Loucy (cell line): ENCODE results near the gene ITPRID2.
A peak's percentile ranks its signal among the peaks of the same experiment; 100 is the strongest.

ENCODE experiments used
- H2AFZ ChIP-seq: fragments of 200-600 bp; sonication (generic); 2 replicates; pipeline ENCODE4 v1.6.0; 2016; ENCODE audit warnings: antibody characterized with exemption, mild to moderate bottlenecking, low read length, moderate library complexity
- H3F3A ChIP-seq: fragments of 200-600 bp; 2 replicates; pipeline ENCODE4 v1.6.0; 2016; ENCODE audit warnings: antibody characterized with exemption, low read depth, mild to moderate bottlenecking
- H3K27me3 ChIP-seq: fragments of 200-600 bp; sonication (generic); 2 replicates; pipeline ENCODE4 v1.6.1; 2014; ENCODE audit warnings: low read length, mild to moderate bottlenecking; ENCODE audit not compliant: insufficient read depth, poor library complexity, severe bottlenecking
- H3K36me3 ChIP-seq: fragments of 200-600 bp; sonication (generic); 2 replicates; pipeline ENCODE4 v1.6.1; 2016; ENCODE audit warnings: low read length; ENCODE audit not compliant: insufficient read depth
- H3K4me1 ChIP-seq: fragments of 200-600 bp; sonication (generic); 2 replicates; pipeline ENCODE4 v1.5.1; 2014; ENCODE audit warnings: low read length, mild to moderate bottlenecking; ENCODE audit not compliant: insufficient read depth, poor library complexity, severe bottlenecking
- H3K4me2 ChIP-seq: fragments of 200-600 bp; sonication (generic); 2 replicates; pipeline ENCODE4 v1.6.0; 2014; ENCODE audit warnings: antibody characterized with exemption, low read length, low read depth, mild to moderate bottlenecking; ENCODE audit not compliant: poor library complexity, severe bottlenecking
- H3K4me3 ChIP-seq: fragments of 200-600 bp; sonication (generic); 2 replicates; pipeline ENCODE4 v1.5.1; 2014; ENCODE audit warnings: low read length, mild to moderate bottlenecking, mixed read lengths; ENCODE audit not compliant: poor library complexity, severe bottlenecking
- H3K79me2 ChIP-seq: fragments of 200-600 bp; sonication (generic); 2 replicates; pipeline ENCODE4 v1.6.1; 2014; ENCODE audit warnings: low read length; ENCODE audit not compliant: insufficient read depth
- H3K9ac ChIP-seq: fragments of 200-600 bp; sonication (generic); 2 replicates; pipeline ENCODE4 v1.6.0; 2014; ENCODE audit warnings: mild to moderate bottlenecking, low read depth, low read length, moderate library complexity; ENCODE audit not compliant: poor library complexity, severe bottlenecking
- H3K9me2 ChIP-seq: fragments of 200-600 bp; sonication (generic); replicated peaks from 2 replicates; pipeline ENCODE4 v1.6.1; 2016; ENCODE audit warnings: low read depth, low read length, mixed read lengths
- H3K9me3 ChIP-seq: fragments of 200-600 bp; sonication (generic); 2 replicates; pipeline ENCODE4 v1.6.1; 2014; ENCODE audit warnings: mild to moderate bottlenecking, antibody characterized with exemption, low read length, low read depth; ENCODE audit not compliant: insufficient read depth
- H4K20me1 ChIP-seq: fragments of 200-600 bp; sonication (generic); 2 replicates; pipeline ENCODE4 v1.6.0; 2014; ENCODE audit warnings: antibody characterized with exemption, low read length, mild to moderate bottlenecking; ENCODE audit not compliant: insufficient read depth, poor library complexity, severe bottlenecking
- EZH2phosphoT487 ChIP-seq: fragments of 200-600 bp; IDR thresholded peaks from 2 replicates; pipeline ENCODE4 v1.6.1; 2018; ENCODE audit warnings: antibody characterized with exemption, mild to moderate bottlenecking, moderate library complexity, borderline replicate concordance
- TF ChIP-seq, protein P1 (sequence below): fragments of 200-600 bp; sonication (generic); conservative IDR thresholded peaks from 2 replicates; pipeline ENCODE4 v1.5.1; 2014; ENCODE audit warnings: mild to moderate bottlenecking, antibody characterized with exemption, low read length

The ITPRID2 gene

DNA sequence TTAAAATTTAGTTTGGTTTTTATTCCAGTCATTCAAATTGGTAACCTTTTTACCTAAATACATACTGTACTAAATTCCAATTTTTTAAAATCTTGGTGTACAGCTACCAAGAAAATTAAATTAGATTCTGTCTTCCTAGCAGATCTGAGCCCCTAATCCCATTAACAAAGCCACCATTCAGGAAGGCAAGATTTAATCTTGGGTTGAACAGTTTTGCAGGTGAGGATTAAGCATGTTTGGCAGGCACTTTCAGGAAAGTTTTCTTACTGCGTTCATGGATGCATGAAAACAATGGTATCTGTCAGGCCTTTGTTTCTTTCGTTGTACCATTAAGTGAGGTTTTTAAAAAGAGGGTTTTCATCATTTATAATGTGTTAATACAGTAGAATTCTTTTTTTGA, 32.8 kb downstream of the ITPRID2 start:
- Histone ChIP-seq H3K36me3 (peaks cover 71% of the 10 kb centered on the region), H3K4me3 (no peak overlapping the region), H3K4me2 (peak overlapping the region; percentile 15), H3K27me3 (no peaks in the 10 kb centered on the region), H3K79me2 (peaks cover 57% of the 10 kb centered on the region), H3K4me1 (no peaks in the 10 kb centered on the region), H3K9me3 (no peaks in the 10 kb centered on the region), H2AFZ (no peak overlapping the region), H3K9ac (no peak overlapping the region), H4K20me1 (peaks cover 36% of the 10 kb centered on the region), H3F3A (no peaks in the 10 kb centered on the region), H3K9me2 (no peaks in the 10 kb centered on the region)
- no peak for TF ChIP-seq EZH2phosphoT487
- TF ChIP-seq, protein P1, sequence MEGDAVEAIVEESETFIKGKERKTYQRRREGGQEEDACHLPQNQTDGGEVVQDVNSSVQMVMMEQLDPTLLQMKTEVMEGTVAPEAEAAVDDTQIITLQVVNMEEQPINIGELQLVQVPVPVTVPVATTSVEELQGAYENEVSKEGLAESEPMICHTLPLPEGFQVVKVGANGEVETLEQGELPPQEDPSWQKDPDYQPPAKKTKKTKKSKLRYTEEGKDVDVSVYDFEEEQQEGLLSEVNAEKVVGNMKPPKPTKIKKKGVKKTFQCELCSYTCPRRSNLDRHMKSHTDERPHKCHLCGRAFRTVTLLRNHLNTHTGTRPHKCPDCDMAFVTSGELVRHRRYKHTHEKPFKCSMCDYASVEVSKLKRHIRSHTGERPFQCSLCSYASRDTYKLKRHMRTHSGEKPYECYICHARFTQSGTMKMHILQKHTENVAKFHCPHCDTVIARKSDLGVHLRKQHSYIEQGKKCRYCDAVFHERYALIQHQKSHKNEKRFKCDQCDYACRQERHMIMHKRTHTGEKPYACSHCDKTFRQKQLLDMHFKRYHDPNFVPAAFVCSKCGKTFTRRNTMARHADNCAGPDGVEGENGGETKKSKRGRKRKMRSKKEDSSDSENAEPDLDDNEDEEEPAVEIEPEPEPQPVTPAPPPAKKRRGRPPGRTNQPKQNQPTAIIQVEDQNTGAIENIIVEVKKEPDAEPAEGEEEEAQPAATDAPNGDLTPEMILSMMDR, result no peak

GRCh38 chr2:181934694-181935093, 43.2 kb downstream of the ITPRID2 start:
- Histone ChIP-seq H3K4me2 (no peak overlapping the region), H3F3A (no peaks in the 10 kb centered on the region), H3K27me3 (no peaks in the 10 kb centered on the region), H3K9ac (no peak overlapping the region), H3K79me2 (no peaks in the 10 kb centered on the region), H3K4me1 (peaks cover 8% of the 10 kb centered on the region), H3K9me3 (no peaks in the 10 kb centered on the region), H4K20me1 (no peaks in the 10 kb centered on the region), H3K9me2 (no peaks in the 10 kb centered on the region), H3K36me3 (peaks cover 7% of the 10 kb centered on the region; the same call in 1 of the 2 replicates), H3K4me3 (no peak overlapping the region), H2AFZ (no peak overlapping the region)
- no peak for TF ChIP-seq EZH2phosphoT487
- TF ChIP-seq, protein P1, result no peak

DNA sequence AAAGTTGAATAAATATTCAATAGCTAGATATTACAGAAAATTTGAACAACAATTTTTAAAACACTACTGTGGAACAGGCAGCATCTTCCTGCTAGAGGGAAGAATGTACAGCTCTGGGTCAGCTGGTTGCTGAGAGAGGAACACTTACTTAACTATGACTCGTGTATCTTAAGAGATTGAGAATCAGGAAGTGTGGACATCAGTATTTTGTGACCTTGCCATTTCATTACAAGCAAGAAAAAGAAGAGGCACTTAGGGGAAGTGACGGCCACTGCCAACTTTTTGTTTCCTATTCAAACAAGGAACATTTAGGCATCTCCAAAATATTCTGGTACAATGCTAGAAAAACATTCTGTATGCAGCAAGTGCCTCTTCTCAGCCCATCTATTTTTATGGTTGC, 45.9 kb downstream of the ITPRID2 start:
- Histone ChIP-seq H3K79me2 (no peaks in the 10 kb centered on the region), H3K27me3 (no peaks in the 10 kb centered on the region), H4K20me1 (no peaks in the 10 kb centered on the region), H3K36me3 (no peaks in the 10 kb centered on the region), H3K9me3 (no peaks in the 10 kb centered on the region), H3K4me2 (no peak overlapping the region), H3K9me2 (no peaks in the 10 kb centered on the region), H3K9ac (no peak overlapping the region), H3K4me3 (no peak overlapping the region), H3F3A (no peaks in the 10 kb centered on the region), H3K4me1 (peaks cover 8% of the 10 kb centered on the region), H2AFZ (peak overlapping the region; percentile 71)
- TF ChIP-seq EZH2phosphoT487, result no peak
- TF ChIP-seq, protein P1, result no peak
